Measurements from ENCODE around the gene MTMR6.

DNA sequence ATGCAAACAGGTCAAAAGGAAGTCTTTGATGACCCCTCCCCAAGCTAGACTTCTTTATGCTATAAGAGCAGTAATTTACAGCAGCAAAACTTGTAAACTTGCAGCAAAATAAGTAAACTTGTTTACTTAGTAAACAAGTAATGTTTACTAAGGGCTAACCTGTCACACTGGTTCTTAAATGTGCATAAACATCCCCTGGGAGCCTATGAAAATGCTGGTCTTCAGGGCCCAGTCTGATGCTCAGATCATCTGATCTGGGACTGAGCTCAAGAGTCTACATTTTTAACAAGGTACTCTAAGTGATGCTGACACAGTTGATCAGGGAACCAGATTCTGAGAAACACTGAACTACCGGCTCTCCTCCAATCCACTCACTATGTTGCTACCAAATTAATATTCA is 53.4 kb downstream of the MTMR6 start:
- no peak for TF ChIP-seq POLR2A (IDR thresholded peaks at IDR 0.05)
- TF ChIP-seq, protein P1, sequence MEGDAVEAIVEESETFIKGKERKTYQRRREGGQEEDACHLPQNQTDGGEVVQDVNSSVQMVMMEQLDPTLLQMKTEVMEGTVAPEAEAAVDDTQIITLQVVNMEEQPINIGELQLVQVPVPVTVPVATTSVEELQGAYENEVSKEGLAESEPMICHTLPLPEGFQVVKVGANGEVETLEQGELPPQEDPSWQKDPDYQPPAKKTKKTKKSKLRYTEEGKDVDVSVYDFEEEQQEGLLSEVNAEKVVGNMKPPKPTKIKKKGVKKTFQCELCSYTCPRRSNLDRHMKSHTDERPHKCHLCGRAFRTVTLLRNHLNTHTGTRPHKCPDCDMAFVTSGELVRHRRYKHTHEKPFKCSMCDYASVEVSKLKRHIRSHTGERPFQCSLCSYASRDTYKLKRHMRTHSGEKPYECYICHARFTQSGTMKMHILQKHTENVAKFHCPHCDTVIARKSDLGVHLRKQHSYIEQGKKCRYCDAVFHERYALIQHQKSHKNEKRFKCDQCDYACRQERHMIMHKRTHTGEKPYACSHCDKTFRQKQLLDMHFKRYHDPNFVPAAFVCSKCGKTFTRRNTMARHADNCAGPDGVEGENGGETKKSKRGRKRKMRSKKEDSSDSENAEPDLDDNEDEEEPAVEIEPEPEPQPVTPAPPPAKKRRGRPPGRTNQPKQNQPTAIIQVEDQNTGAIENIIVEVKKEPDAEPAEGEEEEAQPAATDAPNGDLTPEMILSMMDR (IDR thresholded peaks at IDR 0.05), result no peak

All from esophagus squamous epithelium (tissue), 4 donors.